ENCODE results near the gene PRUNE2.

- TF ChIP-seq CTCF (IDR thresholded peaks at IDR 0.05; ENCODE audit: insufficient read depth, low read length, poor library complexity, severe bottlenecking) (no peak), EZH2phosphoT487 (conservative IDR thresholded peaks at IDR 0.05; ENCODE audit: low read length) (no peak)
Observed at GRCh38 chr9:76602199-76602598, 303.7 kb downstream of the PRUNE2 start.
